NB4 (cell line): Measurements from ENCODE around the gene SLC25A52.

ENCODE experiments used
- DNase-seq: peaks from one replicate; pipeline ENCODE4 v3.0.0; 2010; ENCODE audit warnings: low read depth
- H3K4me3 ChIP-seq: one replicate; pipeline ENCODE4 v1.5.1; 2011; ENCODE audit warnings: mild to moderate bottlenecking, low read depth, low read length, moderate library complexity
- MYC ChIP-seq: IDR thresholded peaks from 2 replicates; pipeline ENCODE4 v1.6.1; 2011; ENCODE audit warnings: low read depth, low read length
- POLR2A ChIP-seq: IDR thresholded peaks from 2 replicates; pipeline ENCODE4 v1.6.1; 2011; ENCODE audit warnings: mild to moderate bottlenecking; ENCODE audit not compliant: insufficient read length; ENCODE audit errors: extremely low read depth
- TF ChIP-seq, protein P1 (sequence below): IDR thresholded peaks from 2 replicates; pipeline ENCODE4 v1.6.1; 2011; ENCODE audit warnings: low read depth, low read length
- TF ChIP-seq, protein P2 (sequence below): IDR thresholded peaks from one replicate; pipeline ENCODE4 v1.5.1; 2012; ENCODE audit warnings: low read depth, low read length

SLC25A52 gene

GRCh38 chr18:31792580-31792911 is 31.9 kb upstream of the SLC25A52 start:
- DNase-seq = no peak
- TF ChIP-seq, protein P1, sequence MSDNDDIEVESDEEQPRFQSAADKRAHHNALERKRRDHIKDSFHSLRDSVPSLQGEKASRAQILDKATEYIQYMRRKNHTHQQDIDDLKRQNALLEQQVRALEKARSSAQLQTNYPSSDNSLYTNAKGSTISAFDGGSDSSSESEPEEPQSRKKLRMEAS = no peak
- TF ChIP-seq MYC (no peak), POLR2A (no peak)
- TF ChIP-seq, protein P2, sequence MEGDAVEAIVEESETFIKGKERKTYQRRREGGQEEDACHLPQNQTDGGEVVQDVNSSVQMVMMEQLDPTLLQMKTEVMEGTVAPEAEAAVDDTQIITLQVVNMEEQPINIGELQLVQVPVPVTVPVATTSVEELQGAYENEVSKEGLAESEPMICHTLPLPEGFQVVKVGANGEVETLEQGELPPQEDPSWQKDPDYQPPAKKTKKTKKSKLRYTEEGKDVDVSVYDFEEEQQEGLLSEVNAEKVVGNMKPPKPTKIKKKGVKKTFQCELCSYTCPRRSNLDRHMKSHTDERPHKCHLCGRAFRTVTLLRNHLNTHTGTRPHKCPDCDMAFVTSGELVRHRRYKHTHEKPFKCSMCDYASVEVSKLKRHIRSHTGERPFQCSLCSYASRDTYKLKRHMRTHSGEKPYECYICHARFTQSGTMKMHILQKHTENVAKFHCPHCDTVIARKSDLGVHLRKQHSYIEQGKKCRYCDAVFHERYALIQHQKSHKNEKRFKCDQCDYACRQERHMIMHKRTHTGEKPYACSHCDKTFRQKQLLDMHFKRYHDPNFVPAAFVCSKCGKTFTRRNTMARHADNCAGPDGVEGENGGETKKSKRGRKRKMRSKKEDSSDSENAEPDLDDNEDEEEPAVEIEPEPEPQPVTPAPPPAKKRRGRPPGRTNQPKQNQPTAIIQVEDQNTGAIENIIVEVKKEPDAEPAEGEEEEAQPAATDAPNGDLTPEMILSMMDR = no peak
- no peak overlapping the region for H3K4me3 ChIP-seq

- peak; percentile 90 for DNase-seq
- TF ChIP-seq, protein P2 = no peak
- 0 out of 2 replicates have a peak, but pooled peaks have one; percentile 37 for TF ChIP-seq MYC
- TF ChIP-seq, protein P1 = peak; percentile 8; the same call in 1 of the 2 replicates
- no peak overlapping the region for H3K4me3 ChIP-seq
Measured at GRCh38 chr18:31791817-31792579, 31.3 kb upstream of the SLC25A52 start.

DNA sequence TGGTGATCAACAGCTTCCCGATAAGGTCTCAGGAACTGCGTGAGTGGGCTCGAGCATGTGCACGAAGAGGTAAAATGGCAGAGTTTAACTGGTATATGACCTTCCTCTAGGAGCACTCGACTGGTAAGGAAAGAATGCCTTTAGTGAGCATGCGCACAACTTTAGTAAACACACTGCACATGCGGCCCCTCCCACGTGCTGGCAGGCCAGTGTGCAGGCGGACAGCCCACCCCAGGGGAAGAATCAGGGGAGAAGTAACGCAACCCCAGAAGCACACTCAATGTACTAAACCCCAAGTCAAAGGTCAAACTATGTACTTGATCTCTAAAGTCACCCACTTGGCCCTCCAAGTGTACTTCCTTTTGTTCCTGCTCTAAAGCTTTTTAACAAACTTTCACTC is 28.7 kb upstream of the SLC25A52 start:
- TF ChIP-seq, protein P1 = no peak
- TF ChIP-seq, protein P2 = no peak
- TF ChIP-seq MYC (no peak), POLR2A (no peak)
- DNase-seq = no peak
- H3K4me3 ChIP-seq = no peak overlapping the region

- no peak overlapping the region for H3K4me3 ChIP-seq
- TF ChIP-seq, protein P1 = no peak
- TF ChIP-seq, protein P2 = no peak
- no peak for DNase-seq
Measured at GRCh38 chr18:31783059-31783458, 22.4 kb upstream of the SLC25A52 start.

DNA sequence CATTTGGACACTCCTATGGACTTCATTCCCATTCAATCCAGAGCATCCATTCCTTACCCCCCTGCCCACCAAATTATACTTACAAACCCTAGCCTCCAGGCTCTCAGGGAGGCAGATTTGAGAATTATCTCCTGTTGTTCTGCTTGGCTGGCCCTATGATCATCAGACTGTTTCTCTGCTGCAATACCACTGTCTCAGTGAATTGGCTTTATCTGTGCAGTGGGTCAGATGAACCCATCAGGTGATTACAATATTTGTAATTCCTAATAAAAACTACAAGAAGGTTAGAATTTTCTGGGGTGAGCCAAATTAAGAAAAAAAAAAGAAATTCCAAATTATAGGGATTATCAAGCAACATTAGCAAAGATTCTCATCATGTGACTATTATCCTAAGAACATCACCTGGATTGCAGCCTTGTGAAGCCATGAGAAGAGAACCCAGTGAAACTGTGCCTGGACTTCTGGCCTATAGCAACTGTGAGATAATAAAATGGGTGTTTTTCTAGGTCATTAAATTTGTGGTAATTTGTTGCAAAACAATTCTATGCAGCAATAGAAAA is 17.8 kb upstream of the SLC25A52 start:
- TF ChIP-seq MYC = no peak
- TF ChIP-seq, protein P1 = no peak
- H3K4me3 ChIP-seq = no peak overlapping the region
- no peak for DNase-seq

DNA sequence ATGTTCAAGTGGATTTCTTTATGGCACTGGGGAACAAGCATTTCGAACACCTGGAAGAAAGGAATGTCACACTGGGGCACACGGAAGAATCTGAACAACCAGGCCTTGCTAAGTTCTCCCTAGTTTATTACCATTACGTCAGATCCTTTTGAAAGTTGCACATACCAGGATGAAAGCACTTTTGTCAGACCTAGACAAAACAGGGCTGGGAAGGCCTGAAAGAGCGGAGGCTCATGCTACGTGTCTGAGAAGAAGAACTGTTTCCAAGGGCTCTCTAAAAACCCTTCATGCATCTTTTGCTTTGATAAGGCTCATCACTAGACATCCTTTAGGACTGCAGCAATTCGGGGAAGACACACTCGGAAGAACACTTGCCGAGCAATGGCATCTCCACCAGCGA is 15.4 kb upstream of the SLC25A52 start:
- no peak for DNase-seq
- no peak for TF ChIP-seq MYC
- no peak for TF ChIP-seq POLR2A
- no peak overlapping the region for H3K4me3 ChIP-seq

DNA sequence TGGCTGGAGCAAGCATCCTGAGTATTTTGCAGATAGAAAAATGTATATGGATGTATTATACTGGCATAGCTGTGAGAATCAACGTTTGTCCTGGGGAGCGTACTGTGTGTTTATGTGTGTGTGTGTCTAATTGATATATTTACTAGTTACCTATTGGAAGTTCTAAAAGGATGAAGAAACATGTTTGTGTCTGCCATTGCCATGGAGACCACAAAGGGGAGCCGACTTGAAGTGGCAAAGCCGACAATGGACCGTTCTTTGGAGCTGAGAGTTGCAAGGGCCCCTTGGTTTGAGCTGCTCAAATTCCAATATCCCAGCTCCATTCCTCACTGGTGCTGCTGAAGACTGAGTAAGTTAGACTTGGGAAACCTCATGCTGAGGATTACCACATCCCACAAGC is 14.3 kb upstream of the SLC25A52 start:
- no peak overlapping the region for H3K4me3 ChIP-seq
- no peak for DNase-seq
- TF ChIP-seq, protein P2 = no peak
